Esophagus squamous epithelium (tissue), 4 donors: ENCODE data around the gene MYO6.

ENCODE experiments used
- POLR2A ChIP-seq, 4 donors: fragments of 450-650 bp; IDR thresholded peaks; one replicate each; pipeline ENCODE4 v1.6.1; 2017; ENCODE audit warnings: antibody characterized with exemption in 4 of 4, mild to moderate bottlenecking in 4 of 4, moderate library complexity in 3 of 4
- TF ChIP-seq, protein P1 (sequence below), 6 experiments: fragments of 450-650 bp in 4 of 6; fragments of 200-600 bp in 2 of 6; sonication (generic) in 2 of 6; IDR thresholded peaks; one replicate each; pipeline ENCODE4 v1.5.1; 2016 to 2019; ENCODE audit warnings: antibody characterized with exemption in 6 of 6, mild to moderate bottlenecking in 4 of 6, moderate library complexity in 4 of 6

GRCh38 chr6:75711173-75711572 is 37.9 kb upstream of the MYO6 start:
- TF ChIP-seq, protein P1, sequence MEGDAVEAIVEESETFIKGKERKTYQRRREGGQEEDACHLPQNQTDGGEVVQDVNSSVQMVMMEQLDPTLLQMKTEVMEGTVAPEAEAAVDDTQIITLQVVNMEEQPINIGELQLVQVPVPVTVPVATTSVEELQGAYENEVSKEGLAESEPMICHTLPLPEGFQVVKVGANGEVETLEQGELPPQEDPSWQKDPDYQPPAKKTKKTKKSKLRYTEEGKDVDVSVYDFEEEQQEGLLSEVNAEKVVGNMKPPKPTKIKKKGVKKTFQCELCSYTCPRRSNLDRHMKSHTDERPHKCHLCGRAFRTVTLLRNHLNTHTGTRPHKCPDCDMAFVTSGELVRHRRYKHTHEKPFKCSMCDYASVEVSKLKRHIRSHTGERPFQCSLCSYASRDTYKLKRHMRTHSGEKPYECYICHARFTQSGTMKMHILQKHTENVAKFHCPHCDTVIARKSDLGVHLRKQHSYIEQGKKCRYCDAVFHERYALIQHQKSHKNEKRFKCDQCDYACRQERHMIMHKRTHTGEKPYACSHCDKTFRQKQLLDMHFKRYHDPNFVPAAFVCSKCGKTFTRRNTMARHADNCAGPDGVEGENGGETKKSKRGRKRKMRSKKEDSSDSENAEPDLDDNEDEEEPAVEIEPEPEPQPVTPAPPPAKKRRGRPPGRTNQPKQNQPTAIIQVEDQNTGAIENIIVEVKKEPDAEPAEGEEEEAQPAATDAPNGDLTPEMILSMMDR (IDR thresholded peaks at IDR 0.05) = no peak
- TF ChIP-seq POLR2A (IDR thresholded peaks at IDR 0.05) = no peak
